ENCODE measurements around the gene SLC12A7. TPM values are rescaled to one million over a fixed set of nuclear protein-coding genes. Genes with fewer than 3 reads are reported as not detected.

SLC12A7 gene
- total RNA-seq, 1 donor from 2014 or later = 344 TPM

GRCh38 chr5:1077491-1078020, 34.3 kb downstream of the SLC12A7 start:
- DNase-seq (ENCODE audit: low spot score) = no peak

- DNase-seq (ENCODE audit: low spot score) = no peak
Measured at GRCh38 chr5:1077026-1077425, 34.8 kb downstream of the SLC12A7 start.

- DNase-seq (ENCODE audit: low spot score) = no peak
Measured at GRCh38 chr5:1076406-1076805, 35.5 kb downstream of the SLC12A7 start.

- DNase-seq (ENCODE audit: low spot score) = no peak
Measured at GRCh38 chr5:1075931-1076330, 35.9 kb downstream of the SLC12A7 start.

GRCh38 chr5:1075555-1075881, 36.3 kb downstream of the SLC12A7 start:
- no peak for DNase-seq (ENCODE audit: low spot score)

GRCh38 chr5:1074816-1075554, 36.9 kb downstream of the SLC12A7 start:
- no peak for DNase-seq (ENCODE audit: low spot score)

GRCh38 chr5:1074226-1074625, 37.6 kb downstream of the SLC12A7 start:
- no peak for DNase-seq (ENCODE audit: low spot score)

GRCh38 chr5:1073239-1074102, 38.4 kb downstream of the SLC12A7 start:
- no peak for DNase-seq (ENCODE audit: low spot score)

- DNase-seq (ENCODE audit: low spot score) = no peak
Measured at GRCh38 chr5:1069720-1070088, 42.2 kb downstream of the SLC12A7 start.

GRCh38 chr5:1068895-1069719, 42.8 kb downstream of the SLC12A7 start:
- DNase-seq (ENCODE audit: low spot score) = no peak

- no peak for DNase-seq (ENCODE audit: low spot score)
Measured at GRCh38 chr5:1068204-1068894, 43.5 kb downstream of the SLC12A7 start.

- no peak for DNase-seq (ENCODE audit: low spot score)
Measured at GRCh38 chr5:1067141-1068121, 44.4 kb downstream of the SLC12A7 start.

GRCh38 chr5:1066676-1067075, 45.2 kb downstream of the SLC12A7 start:
- DNase-seq (ENCODE audit: low spot score) = no peak

GRCh38 chr5:1065891-1066650, 45.8 kb downstream of the SLC12A7 start:
- no peak for DNase-seq (ENCODE audit: low spot score)

GRCh38 chr5:1065143-1065750, 46.6 kb downstream of the SLC12A7 start:
- DNase-seq (ENCODE audit: low spot score) = no peak

GRCh38 chr5:1064383-1065142, 47.3 kb downstream of the SLC12A7 start:
- DNase-seq (ENCODE audit: low spot score) = no peak

GRCh38 chr5:1063661-1064382, 48.0 kb downstream of the SLC12A7 start:
- no peak for DNase-seq (ENCODE audit: low spot score)

Measured in mucosa of gallbladder (tissue), 1 donor.